ENCODE measurements around the gene CD1D. TPM values are rescaled to one million over a fixed set of nuclear protein-coding genes. Genes with fewer than 3 reads are reported as not detected.
"Not testable (repeated sequence)": the region's sequence is repeated elsewhere in the genome, so short reads cannot be mapped to it uniquely, and the experiment has no call there.

CD1D gene
- total RNA-seq, 1 experiment from 2014 or later: not detected

GRCh38 chr1:158163000-158163947 is 17.4 kb upstream of the CD1D start:
- no peak overlapping the region for H3K27ac ChIP-seq (ENCODE audit: low read length)
- H3K27me3 ChIP-seq (ENCODE audit: control insufficient read depth, insufficient read depth, low read length): peaks cover 8% of the 10 kb centered on the region
- no peak overlapping the region for H3K4me3 ChIP-seq (ENCODE audit: low read depth in 2 of 2, low read length in 2 of 2)
- ChIA-PET POLR2A (no interaction called here), CTCF (no interaction called here)
- no peaks in the 10 kb centered on the region for H3K36me3 ChIP-seq (ENCODE audit: control insufficient read depth, insufficient read depth, low read length)
- H3K4me1 ChIP-seq (ENCODE audit: control insufficient read depth, insufficient read depth, low read length): no peaks in the 10 kb centered on the region
- BruUV-seq (replicated peaks): no TSS peak
- TF ChIP-seq SIN3A (IDR thresholded peaks at IDR 0.05; ENCODE audit: borderline replicate concordance, insufficient read depth, low read depth, low read length) (no peak), CTCF (IDR thresholded peaks at IDR 0.05) (no peak), TCF7L2 (IDR thresholded peaks at IDR 0.05; ENCODE audit: low read depth, low read length) (no peak), POLR2AphosphoS5 (IDR thresholded peaks at IDR 0.05; ENCODE audit: low read depth, low read length) (no peak)
- TF ChIP-seq, protein P1, sequence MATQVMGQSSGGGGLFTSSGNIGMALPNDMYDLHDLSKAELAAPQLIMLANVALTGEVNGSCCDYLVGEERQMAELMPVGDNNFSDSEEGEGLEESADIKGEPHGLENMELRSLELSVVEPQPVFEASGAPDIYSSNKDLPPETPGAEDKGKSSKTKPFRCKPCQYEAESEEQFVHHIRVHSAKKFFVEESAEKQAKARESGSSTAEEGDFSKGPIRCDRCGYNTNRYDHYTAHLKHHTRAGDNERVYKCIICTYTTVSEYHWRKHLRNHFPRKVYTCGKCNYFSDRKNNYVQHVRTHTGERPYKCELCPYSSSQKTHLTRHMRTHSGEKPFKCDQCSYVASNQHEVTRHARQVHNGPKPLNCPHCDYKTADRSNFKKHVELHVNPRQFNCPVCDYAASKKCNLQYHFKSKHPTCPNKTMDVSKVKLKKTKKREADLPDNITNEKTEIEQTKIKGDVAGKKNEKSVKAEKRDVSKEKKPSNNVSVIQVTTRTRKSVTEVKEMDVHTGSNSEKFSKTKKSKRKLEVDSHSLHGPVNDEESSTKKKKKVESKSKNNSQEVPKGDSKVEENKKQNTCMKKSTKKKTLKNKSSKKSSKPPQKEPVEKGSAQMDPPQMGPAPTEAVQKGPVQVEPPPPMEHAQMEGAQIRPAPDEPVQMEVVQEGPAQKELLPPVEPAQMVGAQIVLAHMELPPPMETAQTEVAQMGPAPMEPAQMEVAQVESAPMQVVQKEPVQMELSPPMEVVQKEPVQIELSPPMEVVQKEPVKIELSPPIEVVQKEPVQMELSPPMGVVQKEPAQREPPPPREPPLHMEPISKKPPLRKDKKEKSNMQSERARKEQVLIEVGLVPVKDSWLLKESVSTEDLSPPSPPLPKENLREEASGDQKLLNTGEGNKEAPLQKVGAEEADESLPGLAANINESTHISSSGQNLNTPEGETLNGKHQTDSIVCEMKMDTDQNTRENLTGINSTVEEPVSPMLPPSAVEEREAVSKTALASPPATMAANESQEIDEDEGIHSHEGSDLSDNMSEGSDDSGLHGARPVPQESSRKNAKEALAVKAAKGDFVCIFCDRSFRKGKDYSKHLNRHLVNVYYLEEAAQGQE (IDR thresholded peaks at IDR 0.05; ENCODE audit: insufficient read depth in 1 of 2, low read depth in 2 of 2, low read length in 1 of 2): no peak
- ATAC-seq (no peak), DNase-seq (ENCODE audit: low read depth, low spot score) (no peak)
- in situ Hi-C loops (cut with HindIII; ENCODE audit: low pct_unique_long_range_greater_than_20kb, low sequenced_read_pairs): no loop called here
- H3K9me3 ChIP-seq (ENCODE audit: control insufficient read depth, insufficient read depth, low read depth, low read length): no peaks in the 10 kb centered on the region
- intact Hi-C loops (cut with micrococcal nuclease; ENCODE audit: unreplicated experiment): no loop called here

DNA sequence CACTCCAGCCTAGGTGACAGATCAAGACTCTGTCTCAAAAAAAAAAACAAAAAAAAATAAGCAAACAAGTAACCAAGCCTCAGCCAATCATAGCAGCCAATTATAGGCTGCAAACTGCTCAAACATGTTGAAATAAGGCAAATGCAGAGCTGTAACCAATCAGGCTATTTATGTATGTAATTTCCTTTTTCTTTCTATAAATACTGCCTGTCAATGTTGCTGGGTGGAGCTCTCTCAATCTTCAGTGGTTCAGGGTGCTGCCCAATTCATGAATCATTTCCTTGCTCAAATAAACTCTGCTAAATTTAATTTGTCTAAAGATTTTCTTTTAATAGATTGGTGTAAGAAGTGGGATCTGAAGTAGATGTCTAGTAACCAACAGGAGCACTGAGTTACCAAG is 11.6 kb upstream of the CD1D start:
- peaks cover 7% of the 10 kb centered on the region for H3K27me3 ChIP-seq (ENCODE audit: control insufficient read depth, insufficient read depth, low read length)
- no peak for ATAC-seq
- H3K4me1 ChIP-seq (ENCODE audit: control insufficient read depth, insufficient read depth, low read length): no peaks in the 10 kb centered on the region
- DNase-seq (ENCODE audit: low read depth, low spot score): no peak
- in situ Hi-C loops (cut with HindIII; ENCODE audit: low pct_unique_long_range_greater_than_20kb, low sequenced_read_pairs) (no loop called here), intact Hi-C loops (cut with micrococcal nuclease; ENCODE audit: unreplicated experiment) (no loop called here)
- no peak overlapping the region for H3K27ac ChIP-seq (ENCODE audit: low read length)
- no peak overlapping the region for H3K4me3 ChIP-seq (ENCODE audit: low read depth in 2 of 2, low read length in 2 of 2)
- BruUV-seq (replicated peaks): no TSS peak
- no peaks in the 10 kb centered on the region for H3K9me3 ChIP-seq (ENCODE audit: control insufficient read depth, insufficient read depth, low read depth, low read length)
- TF ChIP-seq POLR2AphosphoS5 (IDR thresholded peaks at IDR 0.05; ENCODE audit: low read depth, low read length): no peak
- no peak for TF ChIP-seq SIN3A (IDR thresholded peaks at IDR 0.05; ENCODE audit: borderline replicate concordance, insufficient read depth, low read depth, low read length)
- TF ChIP-seq, protein P1 (IDR thresholded peaks at IDR 0.05; ENCODE audit: insufficient read depth in 1 of 2, low read depth in 2 of 2, low read length in 1 of 2): no peak
- POLR2A ChIA-PET: no interaction called here
- CTCF ChIA-PET: no interaction called here
- H3K36me3 ChIP-seq (ENCODE audit: control insufficient read depth, insufficient read depth, low read length): no peaks in the 10 kb centered on the region

- POLR2A ChIA-PET; H3K9me3 ChIP-seq (ENCODE audit: control insufficient read depth, insufficient read depth, low read depth, low read length); H3K27ac ChIP-seq (ENCODE audit: low read length); in situ Hi-C loops (cut with HindIII; ENCODE audit: low pct_unique_long_range_greater_than_20kb, low sequenced_read_pairs); DNase-seq (ENCODE audit: low read depth, low spot score); BruUV-seq (replicated peaks); H3K4me3 ChIP-seq (ENCODE audit: low read depth in 2 of 2, low read length in 2 of 2); ATAC-seq; H3K4me1 ChIP-seq (ENCODE audit: control insufficient read depth, insufficient read depth, low read length); H3K36me3 ChIP-seq (ENCODE audit: control insufficient read depth, insufficient read depth, low read length); intact Hi-C loops (cut with micrococcal nuclease; ENCODE audit: unreplicated experiment); CTCF ChIA-PET: not testable (repeated sequence)
- peaks cover 27% of the 10 kb centered on the region for H3K27me3 ChIP-seq (ENCODE audit: control insufficient read depth, insufficient read depth, low read length)
Observed at GRCh38 chr1:158175915-158176314, 4.8 kb upstream of the CD1D start.
